ENCODE data around the gene OR6S1. TPM values are rescaled to one million over a fixed set of nuclear protein-coding genes. Genes with fewer than 3 reads are reported as not detected.

OR6S1 gene
- total and polyA plus RNA-seq, 9 donors, result not detected

DNA sequence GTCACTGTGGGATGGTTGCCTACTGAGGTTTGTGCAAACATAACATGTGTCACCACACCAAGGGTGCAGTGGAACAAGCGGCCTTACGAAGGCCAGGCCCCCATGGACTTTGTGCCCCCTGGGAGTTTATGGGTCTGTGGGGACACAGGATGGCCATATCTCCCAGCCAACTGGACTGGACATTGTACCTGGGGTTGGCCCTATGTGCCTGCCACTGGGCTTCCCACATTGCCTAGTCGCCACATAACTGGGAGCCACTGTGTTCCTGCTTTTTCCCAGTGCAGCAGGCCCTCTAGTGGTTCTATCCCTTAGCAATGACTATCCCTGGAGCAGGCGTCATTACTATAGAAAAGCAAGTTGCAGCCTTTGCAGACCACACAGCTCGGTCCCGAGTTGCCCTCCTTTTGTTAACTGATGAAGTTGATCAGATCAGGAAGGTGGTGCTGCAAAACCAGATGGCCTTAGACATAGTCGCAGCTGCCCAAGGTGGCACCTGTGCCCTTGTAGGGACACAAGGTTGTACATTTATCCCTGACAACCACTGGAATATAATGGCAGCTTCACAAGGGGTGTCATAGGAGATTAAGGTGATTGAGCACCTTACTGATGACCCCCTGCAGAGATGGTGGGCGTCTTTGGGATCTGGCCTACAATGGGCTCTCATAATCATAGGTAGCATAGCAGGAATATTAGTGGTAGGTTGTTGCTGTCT lies 35.1 kb downstream of the OR6S1 start:
- Histone ChIP-seq H3K4me3 (no peak overlapping the region), H3K36me3 (no peaks in the 10 kb centered on the region), H3K27me3 (no peaks in the 10 kb centered on the region), H3K27ac (no peak overlapping the region), H3K9me3 (no peaks in the 10 kb centered on the region), H3K4me1 (ENCODE audit: insufficient read depth) (no peaks in the 10 kb centered on the region)
- no peak for TF ChIP-seq POLR2A (IDR thresholded peaks at IDR 0.05)
- no peak for TF ChIP-seq EP300 (IDR thresholded peaks at IDR 0.05)
- TF ChIP-seq, protein P1, sequence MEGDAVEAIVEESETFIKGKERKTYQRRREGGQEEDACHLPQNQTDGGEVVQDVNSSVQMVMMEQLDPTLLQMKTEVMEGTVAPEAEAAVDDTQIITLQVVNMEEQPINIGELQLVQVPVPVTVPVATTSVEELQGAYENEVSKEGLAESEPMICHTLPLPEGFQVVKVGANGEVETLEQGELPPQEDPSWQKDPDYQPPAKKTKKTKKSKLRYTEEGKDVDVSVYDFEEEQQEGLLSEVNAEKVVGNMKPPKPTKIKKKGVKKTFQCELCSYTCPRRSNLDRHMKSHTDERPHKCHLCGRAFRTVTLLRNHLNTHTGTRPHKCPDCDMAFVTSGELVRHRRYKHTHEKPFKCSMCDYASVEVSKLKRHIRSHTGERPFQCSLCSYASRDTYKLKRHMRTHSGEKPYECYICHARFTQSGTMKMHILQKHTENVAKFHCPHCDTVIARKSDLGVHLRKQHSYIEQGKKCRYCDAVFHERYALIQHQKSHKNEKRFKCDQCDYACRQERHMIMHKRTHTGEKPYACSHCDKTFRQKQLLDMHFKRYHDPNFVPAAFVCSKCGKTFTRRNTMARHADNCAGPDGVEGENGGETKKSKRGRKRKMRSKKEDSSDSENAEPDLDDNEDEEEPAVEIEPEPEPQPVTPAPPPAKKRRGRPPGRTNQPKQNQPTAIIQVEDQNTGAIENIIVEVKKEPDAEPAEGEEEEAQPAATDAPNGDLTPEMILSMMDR (IDR thresholded peaks at IDR 0.05), result no peak
- no peak for DNase-seq
- 39 to 42% (median 41%) methylated on average over 7 to 8 of the region's 8 CpGs for WGBS, 3 donors
- intact Hi-C loops (cut with DNase I), result loop anchor here in 3 of 4 donors (5.0 kb wide), 1 partner anchor 279 kb away; no protein-coding TSS in a partner anchor

DNA sequence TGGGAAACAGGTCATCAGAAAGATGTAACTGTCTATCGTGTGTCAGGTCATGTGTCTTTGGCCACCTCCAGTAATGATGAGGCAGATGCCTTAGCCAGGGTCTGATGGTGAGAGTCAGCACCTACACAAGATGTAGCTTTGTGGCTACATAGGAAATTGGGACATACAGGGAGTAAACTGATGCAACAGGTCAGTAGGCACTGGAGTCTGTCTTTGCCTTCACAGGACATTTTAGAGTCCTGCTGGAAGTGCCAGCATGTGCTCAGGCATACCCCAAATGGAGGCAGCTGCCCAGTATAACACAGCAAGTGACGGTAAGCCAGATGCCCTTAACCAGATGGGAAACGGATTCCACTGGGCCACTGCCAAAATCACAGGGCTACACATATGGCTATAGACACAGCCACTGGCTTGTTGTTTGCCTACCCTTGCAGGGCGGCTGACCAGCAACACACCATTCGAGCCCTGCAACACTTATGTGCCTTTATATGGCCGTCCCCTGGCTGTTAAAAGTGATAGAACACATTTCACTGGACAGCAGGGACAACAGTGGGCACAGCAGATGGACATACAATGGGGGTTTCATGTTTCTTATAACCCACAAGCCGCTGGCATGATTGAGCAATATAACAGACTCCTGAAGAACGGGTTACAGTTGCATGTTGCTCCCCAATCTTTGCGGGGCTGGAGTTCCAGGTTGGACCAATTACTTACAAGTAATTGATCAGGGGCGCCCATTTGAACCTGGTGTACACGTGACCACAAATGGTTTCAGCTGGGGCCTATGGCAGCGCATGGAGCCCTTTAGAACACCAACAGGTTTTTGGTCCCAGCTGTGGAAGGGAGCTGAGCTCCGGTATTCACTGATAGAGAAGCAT lies 37.4 kb downstream of the OR6S1 start:
- DNase-seq, result no peak
- H3K9me3 ChIP-seq, result no peaks in the 10 kb centered on the region
- intact Hi-C loops (cut with DNase I), result no loop called here
- no peaks in the 10 kb centered on the region for H3K4me1 ChIP-seq (ENCODE audit: insufficient read depth)
- no peak overlapping the region for H3K27ac ChIP-seq
- H3K4me3 ChIP-seq, result no peak overlapping the region
- no peaks in the 10 kb centered on the region for H3K27me3 ChIP-seq
- no peaks in the 10 kb centered on the region for H3K36me3 ChIP-seq
- TF ChIP-seq POLR2A (IDR thresholded peaks at IDR 0.05), result no peak
- no peak for TF ChIP-seq EP300 (IDR thresholded peaks at IDR 0.05)
- TF ChIP-seq, protein P1 (IDR thresholded peaks at IDR 0.05), result no peak
- WGBS, 3 donors, result 78 to 84% (median 79%) methylated on average over 13 of the region's 13 CpGs

GRCh38 chr14:20602583-20602982 lies 38.9 kb downstream of the OR6S1 start:
- no peak for DNase-seq
- TF ChIP-seq, protein P1 (IDR thresholded peaks at IDR 0.05), result no peak
- no peak for TF ChIP-seq EP300 (IDR thresholded peaks at IDR 0.05)
- TF ChIP-seq POLR2A (IDR thresholded peaks at IDR 0.05), result no peak
- Histone ChIP-seq H3K4me1 (ENCODE audit: insufficient read depth) (no peaks in the 10 kb centered on the region), H3K27ac (no peak overlapping the region), H3K27me3 (no peaks in the 10 kb centered on the region), H3K36me3 (no peaks in the 10 kb centered on the region), H3K4me3 (no peak overlapping the region), H3K9me3 (no peaks in the 10 kb centered on the region)
- 86 to 90% (median 88%) methylated on average over 9 of the region's 9 CpGs for WGBS, 3 donors
- intact Hi-C loops (cut with DNase I), result no loop called here

- no peak for DNase-seq
- Histone ChIP-seq H3K27ac (no peak overlapping the region), H3K9me3 (no peaks in the 10 kb centered on the region), H3K4me1 (ENCODE audit: insufficient read depth) (no peaks in the 10 kb centered on the region), H3K27me3 (no peaks in the 10 kb centered on the region), H3K4me3 (no peak overlapping the region), H3K36me3 (no peaks in the 10 kb centered on the region)
- 75 to 80% (median 79%) methylated on average over 12 of the region's 12 CpGs for WGBS, 3 donors
- intact Hi-C loops (cut with DNase I), result no loop called here
- TF ChIP-seq EP300 (IDR thresholded peaks at IDR 0.05) (no peak), POLR2A (IDR thresholded peaks at IDR 0.05) (no peak)
- TF ChIP-seq, protein P1 (IDR thresholded peaks at IDR 0.05), result no peak
Observed at GRCh38 chr14:20601522-20601921, 40.0 kb downstream of the OR6S1 start.

Measured in ovary (tissue), 9 donors.